Naive B cell (primary cell): ENCODE results near the gene TIAM1. TPM values are rescaled to one million over a fixed set of nuclear protein-coding genes. Genes with fewer than 3 reads are reported as not detected.
A peak's percentile ranks its signal among the peaks of the same experiment; 100 is the strongest.

Source experiments
- ATAC-seq, 2 donors: fragments of 150-1000 bp; cut with Tn5 transposase; 2 replicates each; pipeline ENCODE4 v1.10.0; 2021; ENCODE audit warnings: low read depth in 2 of 2, mild to moderate bottlenecking in 2 of 2, moderate library complexity in 2 of 2
- DNase-seq: peaks from one replicate; pipeline ENCODE4 v3.0.0; 2022
- H3K27ac Mint-ChIP-seq, 6 donors: one replicate each; pipeline ENCODE4 v1.8.0; 2020 to 2022; ENCODE audit warnings: mild to moderate bottlenecking in 6 of 6, mixed read lengths in 6 of 6, moderate library complexity in 5 of 6, inconsistent platforms in 2 of 6
- H3K27me3 Mint-ChIP-seq, 3 donors: one replicate each; pipeline ENCODE4 v1.8.0; 2021 to 2022; ENCODE audit warnings: mixed read lengths in 3 of 3, mild to moderate bottlenecking in 1 of 3
- H3K36me3 Mint-ChIP-seq, 2 donors: one replicate each; pipeline ENCODE4 v1.8.0; 2020 to 2022; ENCODE audit warnings: mixed read lengths in 2 of 2, inconsistent platforms in 1 of 2, mild to moderate bottlenecking in 1 of 2
- H3K4me1 Mint-ChIP-seq, 3 donors: one replicate each; pipeline ENCODE4 v1.8.0; 2020 to 2022; ENCODE audit warnings: mixed read lengths in 3 of 3, inconsistent platforms in 1 of 3, mild to moderate bottlenecking in 1 of 3, moderate library complexity in 1 of 3
- H3K4me3 Mint-ChIP-seq, 8 donors: one replicate each; pipeline ENCODE4 v1.8.0; 2020 to 2022; ENCODE audit warnings: mild to moderate bottlenecking in 8 of 8, mixed read lengths in 8 of 8, moderate library complexity in 8 of 8, inconsistent platforms in 2 of 8
- H3K9me3 Mint-ChIP-seq, 7 donors: one replicate each; pipeline ENCODE4 v1.8.0; 2020 to 2022; ENCODE audit warnings: mixed read lengths in 7 of 7, mild to moderate bottlenecking in 5 of 7, inconsistent platforms in 2 of 7, moderate library complexity in 1 of 7
- polyA plus RNA-seq, 6 donors: library from polyadenylated mRNA; unstranded; fragments of 300-500 nt; fragmentation: Illumina TruSeq; gene quantifications; one replicate each; pipeline ENCODE4 v1.2.3, GENCODE V29; 2021; ENCODE audit warnings: low read depth in 6 of 6

TIAM1 gene
- polyA plus RNA-seq, 6 donors from 2014 or later, result 0.05 to 0.31 (median 0.11) TPM; not detected in 2

- no peak for DNase-seq
- Mint-ChIP-seq H3K27ac (no peak overlapping the region), H3K9me3 (peaks cover 0 to 4% (median under 1%) of the 10 kb centered on the region in 7 donors), H3K36me3 (peaks cover under 1 to 2% of the 10 kb centered on the region in 2 donors), H3K4me1 (no peaks in the 10 kb centered on the region), H3K4me3 (no peak overlapping the region), H3K27me3 (no peaks in the 10 kb centered on the region)
- no peak for ATAC-seq
Observed at GRCh38 chr21:31282095-31282709, 61.9 kb downstream of the TIAM1 start.

GRCh38 chr21:31281561-31281960 lies 62.5 kb downstream of the TIAM1 start:
- Mint-ChIP-seq H3K4me1 (no peaks in the 10 kb centered on the region), H3K9me3 (peaks cover 0 to 3% (median 0%) of the 10 kb centered on the region in 7 donors), H3K27me3 (no peaks in the 10 kb centered on the region), H3K36me3 (no peaks in the 10 kb centered on the region), H3K4me3 (no peak overlapping the region), H3K27ac (no peak overlapping the region)
- ATAC-seq (no peak), DNase-seq (no peak)

- DNase-seq, result no peak
- Mint-ChIP-seq H3K36me3 (no peaks in the 10 kb centered on the region), H3K4me1 (no peaks in the 10 kb centered on the region), H3K27ac (no peak overlapping the region), H3K9me3 (peaks cover 0 to 3% (median 0%) of the 10 kb centered on the region in 7 donors), H3K27me3 (no peaks in the 10 kb centered on the region), H3K4me3 (no peak overlapping the region)
- ATAC-seq, result no peak
Observed at GRCh38 chr21:31279986-31280385, 64.1 kb downstream of the TIAM1 start.

GRCh38 chr21:31279214-31279613 lies 64.8 kb downstream of the TIAM1 start:
- Mint-ChIP-seq H3K4me1 (no peaks in the 10 kb centered on the region), H3K4me3 (no peak overlapping the region), H3K9me3 (peaks cover 0 to 3% (median 0%) of the 10 kb centered on the region in 7 donors), H3K36me3 (no peaks in the 10 kb centered on the region), H3K27ac (no peak overlapping the region), H3K27me3 (no peaks in the 10 kb centered on the region)
- ATAC-seq (no peak), DNase-seq (no peak)

- Mint-ChIP-seq H3K36me3 (peaks cover 1% of the 10 kb centered on the region in 2 donors), H3K27ac (no peak overlapping the region), H3K4me3 (no peak overlapping the region), H3K9me3 (peaks cover 0 to 6% (median 3%) of the 10 kb centered on the region in 7 donors), H3K27me3 (no peaks in the 10 kb centered on the region), H3K4me1 (no peaks in the 10 kb centered on the region)
- ATAC-seq, result no peak
- DNase-seq, result no peak
Observed at GRCh38 chr21:31278511-31279130, 65.4 kb downstream of the TIAM1 start.

GRCh38 chr21:31276663-31277062 lies 67.4 kb downstream of the TIAM1 start:
- ATAC-seq (no peak), DNase-seq (no peak)
- no peaks in the 10 kb centered on the region for H3K4me1 Mint-ChIP-seq
- no peaks in the 10 kb centered on the region for H3K27me3 Mint-ChIP-seq
- H3K27ac Mint-ChIP-seq, result no peak overlapping the region
- peaks cover 7% of the 10 kb centered on the region in 2 donors for H3K36me3 Mint-ChIP-seq
- no peak overlapping the region for H3K4me3 Mint-ChIP-seq
- H3K9me3 Mint-ChIP-seq, result peaks cover 3 to 18% (median 8%) of the 10 kb centered on the region in 7 donors

- DNase-seq (no peak), ATAC-seq (no peak)
- H3K4me1 Mint-ChIP-seq, result no peaks in the 10 kb centered on the region
- no peak overlapping the region for H3K27ac Mint-ChIP-seq
- H3K36me3 Mint-ChIP-seq, result peaks cover 7% of the 10 kb centered on the region in 2 donors
- peaks cover 0 to 18% (median 8%) of the 10 kb centered on the region in 7 donors for H3K9me3 Mint-ChIP-seq
- no peak overlapping the region for H3K4me3 Mint-ChIP-seq
- no peaks in the 10 kb centered on the region for H3K27me3 Mint-ChIP-seq
Observed at GRCh38 chr21:31275901-31276300, 68.2 kb downstream of the TIAM1 start.

- Mint-ChIP-seq H3K4me1 (peaks cover 0 to under 1% (median 0%) of the 10 kb centered on the region in 3 donors), H3K27ac (no peak overlapping the region), H3K4me3 (no peak overlapping the region), H3K9me3 (peaks cover 0 to 18% (median 8%) of the 10 kb centered on the region in 7 donors), H3K36me3 (peaks cover 7% of the 10 kb centered on the region in 2 donors), H3K27me3 (no peaks in the 10 kb centered on the region)
- no peak for DNase-seq
- no peak for ATAC-seq
Observed at GRCh38 chr21:31273278-31273677, 70.8 kb downstream of the TIAM1 start.

- Mint-ChIP-seq H3K27me3 (peaks cover 7 to 21% (median 17%) of the 10 kb centered on the region in 3 donors), H3K36me3 (peaks cover under 1% of the 10 kb centered on the region in 2 donors), H3K27ac (no peak overlapping the region), H3K4me3 (no peak overlapping the region), H3K4me1 (peaks cover 7 to 13% (median 9%) of the 10 kb centered on the region in 3 donors), H3K9me3 (peaks cover 0 to 8% (median 3%) of the 10 kb centered on the region in 7 donors)
- DNase-seq, result no peak
- no peak for ATAC-seq
Observed at GRCh38 chr21:31268090-31268489, 76.0 kb downstream of the TIAM1 start.

GRCh38 chr21:31267644-31268043 lies 76.4 kb downstream of the TIAM1 start:
- DNase-seq, result no peak
- Mint-ChIP-seq H3K9me3 (peaks cover 0 to 5% (median 3%) of the 10 kb centered on the region in 7 donors), H3K27ac (no peak overlapping the region), H3K4me1 (peaks cover 7 to 13% (median 9%) of the 10 kb centered on the region in 3 donors), H3K36me3 (no peaks in the 10 kb centered on the region), H3K27me3 (peaks cover 7 to 21% (median 17%) of the 10 kb centered on the region in 3 donors), H3K4me3 (no peak overlapping the region)
- no peak for ATAC-seq

GRCh38 chr21:31266241-31266640 lies 77.8 kb downstream of the TIAM1 start:
- DNase-seq, result no peak
- Mint-ChIP-seq H3K36me3 (no peaks in the 10 kb centered on the region), H3K4me1 (peaks cover 7 to 13% (median 9%) of the 10 kb centered on the region in 3 donors), H3K27me3 (peaks cover 7 to 21% (median 17%) of the 10 kb centered on the region in 3 donors), H3K9me3 (peaks cover 0 to 5% (median 0%) of the 10 kb centered on the region in 7 donors), H3K4me3 (no peak overlapping the region), H3K27ac (no peak overlapping the region)
- ATAC-seq, result no peak

GRCh38 chr21:31265366-31266013 lies 78.6 kb downstream of the TIAM1 start:
- ATAC-seq (no peak), DNase-seq (no peak)
- Mint-ChIP-seq H3K27me3 (peaks cover 7 to 21% (median 17%) of the 10 kb centered on the region in 3 donors), H3K36me3 (no peaks in the 10 kb centered on the region), H3K4me1 (peaks cover 7 to 13% (median 9%) of the 10 kb centered on the region in 3 donors), H3K9me3 (peaks cover 0 to 3% (median 0%) of the 10 kb centered on the region in 7 donors), H3K4me3 (peak overlapping the region in 2 of 8 donors; percentile 17 to 72), H3K27ac (peak overlapping the region in 1 of 6 donors; percentile 63)

- no peak for ATAC-seq
- Mint-ChIP-seq H3K27ac (no peak overlapping the region), H3K27me3 (peaks cover 7 to 21% (median 17%) of the 10 kb centered on the region in 3 donors), H3K9me3 (peaks cover 0 to 3% (median 0%) of the 10 kb centered on the region in 7 donors), H3K36me3 (no peaks in the 10 kb centered on the region), H3K4me3 (no peak overlapping the region), H3K4me1 (peaks cover 7 to 13% (median 9%) of the 10 kb centered on the region in 3 donors)
- no peak for DNase-seq
Observed at GRCh38 chr21:31264574-31264973, 79.5 kb downstream of the TIAM1 start.
